K562 (cell line): ENCODE data around the gene BMF. TPM values are rescaled to one million over a fixed set of nuclear protein-coding genes. Genes with fewer than 3 reads are reported as not detected.
A peak's percentile ranks its signal among the peaks of the same experiment; 100 is the strongest.

Source experiments
- BDP1 ChIP-seq: IDR thresholded peaks from 3 replicates; pipeline ENCODE4 v1.6.1; 2011; ENCODE audit not compliant: insufficient read length, insufficient read depth
- BHLHE40 ChIP-seq: IDR thresholded peaks from 2 replicates; pipeline ENCODE4 v1.6.1; 2011; ENCODE audit warnings: low read length, improper control_type of control experiment
- BRF1 ChIP-seq: IDR thresholded peaks from 3 replicates; pipeline ENCODE4 v1.6.1; 2011; ENCODE audit warnings: borderline replicate concordance, mild to moderate bottlenecking; ENCODE audit not compliant: insufficient read length; ENCODE audit errors: extremely low read depth
- CBFA2T2 ChIP-seq: fragments of 450-650 bp; conservative IDR thresholded peaks from 2 replicates; pipeline ENCODE4 v1.6.1; 2017; ENCODE audit warnings: mild to moderate bottlenecking
- DNMT1 ChIP-seq: fragments of 450-650 bp; IDR thresholded peaks from 2 replicates; pipeline ENCODE4 v1.6.1; 2016; ENCODE audit warnings: antibody characterized with exemption, mild to moderate bottlenecking
- FOXJ2 ChIP-seq: fragments of 200-800 bp; sonication (Bioruptor generic); IDR thresholded peaks from 2 replicates; pipeline ENCODE4 v1.6.1; 2016; ENCODE audit warnings: missing genetic modification characterization, missing compliant biosample characterization
- GTF2E2 ChIP-seq: fragments of 200-800 bp; sonication (Bioruptor generic); IDR thresholded peaks from 2 replicates; pipeline ENCODE4 v1.6.1; 2016; ENCODE audit warnings: missing genetic modification characterization, missing compliant biosample characterization
- HDAC2 ChIP-seq: fragments of 450-650 bp; IDR thresholded peaks from 2 replicates; pipeline ENCODE4 v1.6.1; 2016; ENCODE audit warnings: mild to moderate bottlenecking
- IFI16 ChIP-seq: fragments of 250-450 bp; sonication (Bioruptor Pico); IDR thresholded peaks from 2 replicates; pipeline ENCODE4 v2.1.2; 2022; ENCODE audit warnings: mild to moderate bottlenecking, inconsistent platforms
- ILK ChIP-seq: fragments of 450-650 bp; IDR thresholded peaks from 2 replicates; pipeline ENCODE4 v1.6.1; 2016; ENCODE audit warnings: missing genetic modification characterization, low read depth, mild to moderate bottlenecking, missing compliant biosample characterization, moderate library complexity, borderline replicate concordance
- KLF6 ChIP-seq: fragments of 250-450 bp; sonication (Bioruptor Pico); IDR thresholded peaks from 2 replicates; pipeline ENCODE4 v1.4.0; 2020; ENCODE audit warnings: mild to moderate bottlenecking, moderate library complexity, borderline replicate concordance
- NFIC ChIP-seq: fragments of 450-650 bp; IDR thresholded peaks from 2 replicates; pipeline ENCODE4 v1.6.1; 2017; ENCODE audit warnings: mild to moderate bottlenecking, inconsistent platforms
- PHTF2 ChIP-seq: fragments of 250-450 bp; sonication (Bioruptor Pico); IDR thresholded peaks from 2 replicates; pipeline ENCODE4 v1.5.0; 2021; ENCODE audit warnings: mild to moderate bottlenecking
- PTRF ChIP-seq: fragments of 450-650 bp; IDR thresholded peaks from 2 replicates; pipeline ENCODE4 v1.6.1; 2016; ENCODE audit warnings: mild to moderate bottlenecking, missing genetic modification characterization, missing compliant biosample characterization
- RBBP5 ChIP-seq: fragments of 200-600 bp; sonication (generic); IDR thresholded peaks from 2 replicates; pipeline ENCODE4 v1.6.1; 2012; ENCODE audit warnings: borderline replicate concordance, mild to moderate bottlenecking, low read length, control low read depth, inconsistent platforms; ENCODE audit not compliant: insufficient read depth, poor library complexity, severe bottlenecking
- RBFOX2 ChIP-seq: fragments of 200-400 bp; formaldehyde crosslinking; IDR thresholded peaks from 2 replicates; pipeline ENCODE4 v1.6.1; 2017; ENCODE audit warnings: low read depth, mild to moderate bottlenecking, low read length, moderate library complexity
- SMAD4 ChIP-seq: fragments of 250-450 bp; sonication (Bioruptor Pico); conservative IDR thresholded peaks from 2 replicates; pipeline ENCODE4 v1.8.0; 2021; ENCODE audit warnings: inconsistent platforms, mild to moderate bottlenecking, moderate library complexity
- SRSF3 ChIP-seq: fragments of 200-400 bp; formaldehyde crosslinking; IDR thresholded peaks from 2 replicates; pipeline ENCODE4 v1.6.1; 2016; ENCODE audit warnings: mild to moderate bottlenecking, low read length, moderate library complexity; ENCODE audit not compliant: insufficient read depth
- STAT5B ChIP-seq: fragments of 250-450 bp; sonication (Bioruptor Pico); IDR thresholded peaks from 2 replicates; pipeline ENCODE4 v1.8.0; 2021; ENCODE audit warnings: mild to moderate bottlenecking, inconsistent platforms
- TAF1 ChIP-seq: IDR thresholded peaks from 2 replicates; pipeline ENCODE4 v1.6.1; 2011; ENCODE audit warnings: mild to moderate bottlenecking, low read length, moderate library complexity; ENCODE audit not compliant: insufficient read depth, control insufficient read depth, severe bottlenecking; ENCODE audit errors: extremely low read depth
- ZBTB1 ChIP-seq: sonication (generic); formaldehyde crosslinking; IDR thresholded peaks from 2 replicates; pipeline ENCODE4 v1.8.1; 2023; ENCODE audit warnings: missing genetic modification reagents, low read depth, mild to moderate bottlenecking, borderline replicate concordance
- ZBTB17 ChIP-seq: fragments of 450-650 bp; formaldehyde crosslinking; IDR thresholded peaks from 2 replicates; pipeline ENCODE4 v1.4.0; 2020; ENCODE audit warnings: mild to moderate bottlenecking
- ZC3H4 ChIP-seq: sonication (generic); formaldehyde crosslinking; IDR thresholded peaks from 2 replicates; pipeline ENCODE4 v1.9.0; 2021; ENCODE audit warnings: missing genetic modification reagents, borderline replicate concordance
- ZFX ChIP-seq: sonication (generic); formaldehyde crosslinking; IDR thresholded peaks from 2 replicates; pipeline ENCODE4 v1.8.0; 2022; ENCODE audit warnings: mild to moderate bottlenecking, missing genetic modification reagents, moderate library complexity
- ZMIZ1 ChIP-seq, 2 experiments: fragments of 150-350 bp in 1 of 2; IDR thresholded peaks; 2 replicates each; pipeline ENCODE4 v1.6.1; 2012 to 2016; ENCODE audit warnings: low read depth in 2 of 2, low read length in 2 of 2, mild to moderate bottlenecking in 1 of 2, moderate library complexity in 1 of 2
- ZNF146 ChIP-seq: IDR thresholded peaks from one replicate; pipeline ENCODE4 v1.6.1; 2018; ENCODE audit warnings: missing compliant biosample characterization; ENCODE audit not compliant: unreplicated experiment
- ZNF253 ChIP-seq: fragments of 250-450 bp; sonication (Bioruptor Pico); conservative IDR thresholded peaks from 2 replicates; pipeline ENCODE4 v1.6.1; 2021; ENCODE audit warnings: mild to moderate bottlenecking
- ZNF316 ChIP-seq: fragments of 450-650 bp; IDR thresholded peaks from 2 replicates; pipeline ENCODE4 v1.6.1; 2016
- ZNF431 ChIP-seq: sonication (generic); formaldehyde crosslinking; IDR thresholded peaks from 2 replicates; pipeline ENCODE4 v1.8.0; 2022; ENCODE audit warnings: mild to moderate bottlenecking, missing genetic modification reagents
- ZNF644 ChIP-seq: fragments of 200-800 bp; sonication (Bioruptor generic); IDR thresholded peaks from 2 replicates; pipeline ENCODE4 v1.6.1; 2016; ENCODE audit warnings: low read depth, missing genetic modification characterization, missing compliant biosample characterization
- polyA plus RNA-seq, 8 experiments: library from polyadenylated mRNA; depleted of rRNA in 4 of 8; stranded (reverse) in 5 of 8; unstranded in 3 of 8; fragments of >200 nt; fragmentation: Nextera tagmentation in 2 of 8; fragmentation: Illumina TruSeq in 1 of 8; extraction: Ambion mirVana in 2 of 8; extraction: Trizol in 1 of 8; gene quantifications; 2 replicates each; pipeline versions ENCODE4 v1.2.1 to v1.2.3, GENCODE V29; 2011 to 2014; ENCODE audit warnings: inconsistent platforms in 1 of 8, missing spikeins in 1 of 8
- total RNA-seq, 7 experiments: library from RNA; depleted of rRNA in 6 of 7; stranded (reverse); fragments of >200 nt in 6 of 7; fragmentation: Illumina TruSeq in 2 of 7; extraction: Trizol in 2 of 7; gene quantifications; 2 replicates each; pipeline versions ENCODE4 v1.2.1 to v1.2.3, GENCODE V29; 2011 to 2021; ENCODE audit warnings: low replicate concordance in 1 of 7

BMF gene
- total and polyA plus RNA-seq, 9 of the 15 experiments (the other 6 are each of a cell fraction or from before 2014, with no cell fraction given): 0.25 to 0.91 (median 0.59) TPM; not detected in 2

GRCh38 chr15:40080847-40081246, 27.8 kb downstream of the BMF start (continued):
- no peak for TF ChIP-seq ZNF146
- TF ChIP-seq GTF2E2 (tag): no peak
- no peak for TF ChIP-seq KLF6 (CRISPR knock-in tag)
- no peak for TF ChIP-seq ZC3H4
- TF ChIP-seq ILK (tag): no peak
- no peak for TF ChIP-seq BDP1
- TF ChIP-seq RBBP5: no peak
- TF ChIP-seq DNMT1: no peak
- TF ChIP-seq BHLHE40: peak; percentile 90
- no peak for TF ChIP-seq ZFX (CRISPR knock-in tag)
- TF ChIP-seq CBFA2T2: peak; percentile 77
- TF ChIP-seq PTRF (tag): no peak
- no peak for TF ChIP-seq BRF1
- TF ChIP-seq ZNF431 (CRISPR knock-in tag): no peak
- TF ChIP-seq ZBTB17: no peak
- TF ChIP-seq SRSF3: no peak
- 0 out of 2 replicates have a peak, but pooled peaks have one; percentile 19 for TF ChIP-seq PHTF2 (CRISPR knock-in tag)
- TF ChIP-seq TAF1: no peak
- no peak; the same call in 1 of the 2 replicates for TF ChIP-seq FOXJ2
- TF ChIP-seq STAT5B (CRISPR knock-in tag): no peak
- 0 out of 2 replicates have a peak, but pooled peaks have one; percentile 27 for TF ChIP-seq ZNF644 (tag)
- TF ChIP-seq ZMIZ1 (IDR thresholded peaks at IDR 0.05; ENCODE audit: low read depth in 2 of 2, low read length in 2 of 2): no peak
- TF ChIP-seq RBFOX2: no peak
- peak; percentile 61; the same call in 1 of the 2 replicates for TF ChIP-seq HDAC2
- TF ChIP-seq ZBTB1 (CRISPR knock-in tag): no peak
- TF ChIP-seq ZNF316: no peak
- TF ChIP-seq ZNF253 (CRISPR knock-in tag): no peak
- peak; percentile 34; the same call in 1 of the 2 replicates for TF ChIP-seq NFIC
- no peak for TF ChIP-seq IFI16 (CRISPR knock-in tag)
- TF ChIP-seq SMAD4 (CRISPR knock-in tag): no peak; the same call in 1 of the 2 replicates
